Activated CD4-positive, alpha-beta T cell treated with anti-CD3 and anti-CD28 coated beads for 24 hours (primary cell): ENCODE results near the gene UVSSA.
"Not testable (repeated sequence)": the region's sequence is repeated elsewhere in the genome, so short reads cannot be mapped to it uniquely, and the experiment has no call there.

Experiments
- DNase-seq, 2 donors: peaks; one replicate each; pipeline ENCODE4 v3.0.0-alpha.2; 2020; ENCODE audit warnings: low read depth in 2 of 2

The UVSSA gene

GRCh38 chr4:1316537-1317168 lies 30.4 kb upstream of the UVSSA start:
- DNase-seq, result no peak

- no peak for DNase-seq
Observed at GRCh38 chr4:1317177-1318045, 29.6 kb upstream of the UVSSA start.

- no peak for DNase-seq
Observed at GRCh38 chr4:1318046-1318375, 29.0 kb upstream of the UVSSA start.

GRCh38 chr4:1318488-1319213 lies 28.4 kb upstream of the UVSSA start:
- DNase-seq, result no peak

- no peak for DNase-seq
Observed at GRCh38 chr4:1321486-1321885, 25.5 kb upstream of the UVSSA start.

GRCh38 chr4:1321946-1322650 lies 24.9 kb upstream of the UVSSA start:
- no peak for DNase-seq

GRCh38 chr4:1323280-1323634 lies 23.8 kb upstream of the UVSSA start:
- DNase-seq, result no peak

- DNase-seq, result no peak
Observed at GRCh38 chr4:1323635-1324442, 23.2 kb upstream of the UVSSA start.

GRCh38 chr4:1324443-1325175 lies 22.4 kb upstream of the UVSSA start:
- DNase-seq, result not testable (repeated sequence)

- no peak for DNase-seq
Observed at GRCh38 chr4:1325176-1325480, 21.9 kb upstream of the UVSSA start.

- no peak for DNase-seq
Observed at GRCh38 chr4:1325681-1326635, 21.1 kb upstream of the UVSSA start.

- no peak for DNase-seq
Observed at GRCh38 chr4:1326751-1327525, 20.1 kb upstream of the UVSSA start.

- no peak for DNase-seq
Observed at GRCh38 chr4:1327526-1328266, 19.3 kb upstream of the UVSSA start.

- no peak for DNase-seq
Observed at GRCh38 chr4:1328267-1329155, 18.5 kb upstream of the UVSSA start.

GRCh38 chr4:1329408-1330371 lies 17.3 kb upstream of the UVSSA start:
- no peak for DNase-seq
